BLaER1 treated with 17β-estradiol and CSF1 and Interleukin-3, amounts not matched to agents 10 nM and 100 nM (cell line): ENCODE results near the gene ARL4D.

ENCODE experiments used
- H3K27ac ChIP-seq, 11 experiments: shearing (Covaris generic); formaldehyde crosslinking; 2 replicates each; pipeline ENCODE4 v1.8.1; 2022
- H3K27me3 ChIP-seq, 11 experiments: shearing (Covaris generic); formaldehyde crosslinking; 2 replicates each; pipeline ENCODE4 v1.8.1; 2022
- H3K36me3 ChIP-seq, 11 experiments: shearing (Covaris generic); formaldehyde crosslinking; 2 replicates each; pipeline ENCODE4 v1.8.1; 2022
- H3K4me1 ChIP-seq, 10 experiments: shearing (Covaris generic); formaldehyde crosslinking; 2 replicates each; pipeline ENCODE4 v1.8.1; 2022
- H3K4me2 ChIP-seq, 11 experiments: shearing (Covaris generic); formaldehyde crosslinking; 2 replicates each; pipeline ENCODE4 v1.8.1; 2022
- H3K4me3 ChIP-seq, 10 experiments: shearing (Covaris generic); formaldehyde crosslinking; 2 replicates each; pipeline ENCODE4 v1.8.1; 2022
- H3K9ac ChIP-seq, 11 experiments: shearing (Covaris generic); formaldehyde crosslinking; 2 replicates each; pipeline ENCODE4 v1.8.1; 2022
- H3K9me3 ChIP-seq, 11 experiments: shearing (Covaris generic); formaldehyde crosslinking; replicated peaks in 1 of 11; 2 replicates each; pipeline ENCODE4 v1.8.1; 2022
- H4K20me1 ChIP-seq, 11 experiments: shearing (Covaris generic); formaldehyde crosslinking; 2 replicates each; pipeline ENCODE4 v1.8.1; 2022
- Cebpa-rat ChIP-seq, 11 experiments: shearing (Covaris generic); IDR thresholded peaks; 2 replicates each; pipeline ENCODE4 v1.8.1; 2022

Gene ARL4D

GRCh38 chr17:43439041-43439440, 40.2 kb downstream of the ARL4D start:
- Histone ChIP-seq H3K27ac (no peak overlapping the region), H3K27me3 (no peaks in the 10 kb centered on the region), H3K4me1 (peaks cover 0 to 6% (median 0%) of the 10 kb centered on the region in 10 experiments; a peak in 2 of 20 replicates), H4K20me1 (no peaks in the 10 kb centered on the region), H3K9ac (no peak overlapping the region), H3K4me2 (no peak overlapping the region), H3K9me3 (no peaks in the 10 kb centered on the region), H3K36me3 (no peaks in the 10 kb centered on the region), H3K4me3 (no peak overlapping the region)
- TF ChIP-seq Cebpa-rat (IDR thresholded peaks at IDR 0.05), result no peak

DNA sequence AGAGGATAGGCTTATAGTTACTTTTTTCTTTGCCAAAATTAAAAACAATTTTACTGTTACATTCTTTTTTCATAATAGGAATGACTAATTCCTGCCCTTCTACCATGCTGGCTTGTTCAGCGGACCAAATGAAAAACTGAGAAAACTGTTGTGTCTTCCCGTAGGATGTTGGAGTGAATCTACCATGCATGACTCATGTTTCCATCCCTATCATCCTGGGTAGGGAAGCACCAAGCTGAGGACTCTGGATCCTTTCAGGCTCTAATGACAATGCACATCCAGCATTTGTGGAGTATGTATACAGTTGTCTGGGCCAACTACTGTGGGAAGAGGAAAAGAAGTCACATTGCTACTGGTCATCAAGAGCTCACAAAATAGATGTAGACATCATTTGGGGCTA, 43.9 kb downstream of the ARL4D start:
- Histone ChIP-seq H3K9ac (no peak overlapping the region), H3K4me3 (no peak overlapping the region), H3K4me1 (peaks cover 0 to 6% (median 0%) of the 10 kb centered on the region in 10 experiments; a peak in 2 of 20 replicates), H3K27ac (no peak overlapping the region), H3K36me3 (no peaks in the 10 kb centered on the region), H3K4me2 (no peak overlapping the region), H4K20me1 (no peaks in the 10 kb centered on the region), H3K9me3 (0 out of 22 replicates have a peak, but pooled peaks cover 0 to 4% (median 0%) of the 10 kb centered on the region in 11 experiments), H3K27me3 (no peaks in the 10 kb centered on the region)
- no peak for TF ChIP-seq Cebpa-rat (IDR thresholded peaks at IDR 0.05)

GRCh38 chr17:43443381-43443780, 44.6 kb downstream of the ARL4D start:
- Histone ChIP-seq H4K20me1 (no peaks in the 10 kb centered on the region), H3K27ac (no peak overlapping the region), H3K4me3 (no peak overlapping the region), H3K9ac (no peak overlapping the region), H3K36me3 (no peaks in the 10 kb centered on the region), H3K27me3 (no peaks in the 10 kb centered on the region), H3K4me2 (no peak overlapping the region), H3K9me3 (0 out of 22 replicates have a peak, but pooled peaks cover 0 to 4% (median 0%) of the 10 kb centered on the region in 11 experiments), H3K4me1 (peaks cover 0 to 6% (median 0%) of the 10 kb centered on the region in 10 experiments; a peak in 2 of 20 replicates)
- no peak for TF ChIP-seq Cebpa-rat (IDR thresholded peaks at IDR 0.05)

DNA sequence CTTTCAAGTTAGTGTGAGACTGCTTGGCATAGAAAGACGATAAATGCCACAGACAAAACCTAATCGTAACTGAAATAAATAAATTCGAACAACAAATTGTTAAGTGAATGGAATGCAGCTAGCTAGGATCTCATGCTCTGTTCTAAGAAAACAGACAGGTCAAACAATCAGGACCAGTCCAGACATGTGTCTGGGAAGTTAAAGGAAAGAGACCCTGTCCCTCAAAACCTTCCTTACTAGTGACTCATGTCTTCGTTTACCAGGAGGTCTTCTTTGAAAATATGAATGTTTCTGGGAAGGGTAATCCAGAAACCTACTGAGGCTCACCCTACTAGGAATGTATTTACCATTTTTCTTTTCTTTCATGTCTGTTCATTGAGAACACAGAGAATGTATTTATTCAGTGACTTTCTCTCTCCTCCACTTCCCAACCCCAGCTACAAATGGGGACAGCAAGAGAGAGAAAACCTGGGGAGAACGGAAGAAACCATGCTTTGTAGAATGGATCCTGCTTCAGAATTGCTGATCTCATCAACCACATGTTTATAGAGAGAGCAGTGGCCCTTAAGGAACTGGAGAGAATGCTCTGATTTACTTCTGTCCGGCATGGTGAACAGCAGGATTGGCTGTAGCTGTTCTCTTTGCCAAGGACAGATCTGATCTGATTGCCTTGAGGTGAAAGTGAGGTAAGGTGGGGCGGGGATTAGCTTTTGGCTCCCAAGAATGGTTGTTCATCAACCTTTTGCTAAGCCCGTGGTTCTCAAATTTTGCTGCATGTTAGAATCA, 45.6 kb downstream of the ARL4D start:
- no peak for TF ChIP-seq Cebpa-rat (IDR thresholded peaks at IDR 0.05)
- no peak overlapping the region for H3K9ac ChIP-seq
- H3K4me2 ChIP-seq, result no peak overlapping the region
- H3K4me3 ChIP-seq, result no peak overlapping the region
- no peaks in the 10 kb centered on the region for H3K4me1 ChIP-seq
- no peak overlapping the region for H3K27ac ChIP-seq
- no peaks in the 10 kb centered on the region for H4K20me1 ChIP-seq
- H3K27me3 ChIP-seq, result no peaks in the 10 kb centered on the region
- 0 out of 22 replicates have a peak, but pooled peaks cover 0 to 4% (median 0%) of the 10 kb centered on the region in 11 experiments for H3K9me3 ChIP-seq
- no peaks in the 10 kb centered on the region for H3K36me3 ChIP-seq

DNA sequence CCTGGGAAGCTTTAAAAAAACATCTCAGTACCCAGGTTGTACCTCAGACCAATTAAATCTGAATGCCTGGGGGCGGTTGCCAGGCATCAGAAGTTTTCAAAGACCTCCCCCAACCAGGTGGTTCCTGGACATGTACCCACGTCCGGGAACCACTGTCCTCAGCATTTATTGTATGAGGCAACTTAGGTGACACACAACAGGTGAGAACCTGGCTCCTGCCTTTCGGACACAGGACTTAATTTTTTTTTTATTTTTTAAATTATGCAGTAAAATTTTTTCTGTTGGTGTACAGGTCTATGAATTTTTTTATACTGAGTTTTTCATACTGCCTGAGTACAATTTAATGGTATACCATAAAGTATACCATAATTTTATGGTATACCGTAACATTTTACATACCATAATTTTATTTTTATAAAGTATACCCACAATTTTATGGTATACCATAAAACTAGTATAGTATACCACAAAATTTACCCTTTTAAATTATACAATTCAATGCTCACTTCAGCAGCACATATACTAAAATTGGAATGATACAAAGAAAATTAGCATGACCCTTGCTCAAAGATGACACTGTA, 46.3 kb downstream of the ARL4D start:
- Histone ChIP-seq H3K9ac (no peak overlapping the region), H3K4me2 (no peak overlapping the region), H3K36me3 (no peaks in the 10 kb centered on the region), H3K9me3 (0 out of 22 replicates have a peak, but pooled peaks cover 0 to 4% (median 0%) of the 10 kb centered on the region in 11 experiments), H3K27me3 (no peaks in the 10 kb centered on the region), H3K27ac (no peak overlapping the region), H3K4me1 (no peaks in the 10 kb centered on the region), H4K20me1 (no peaks in the 10 kb centered on the region), H3K4me3 (no peak overlapping the region)
- TF ChIP-seq Cebpa-rat (IDR thresholded peaks at IDR 0.05), result no peak

DNA sequence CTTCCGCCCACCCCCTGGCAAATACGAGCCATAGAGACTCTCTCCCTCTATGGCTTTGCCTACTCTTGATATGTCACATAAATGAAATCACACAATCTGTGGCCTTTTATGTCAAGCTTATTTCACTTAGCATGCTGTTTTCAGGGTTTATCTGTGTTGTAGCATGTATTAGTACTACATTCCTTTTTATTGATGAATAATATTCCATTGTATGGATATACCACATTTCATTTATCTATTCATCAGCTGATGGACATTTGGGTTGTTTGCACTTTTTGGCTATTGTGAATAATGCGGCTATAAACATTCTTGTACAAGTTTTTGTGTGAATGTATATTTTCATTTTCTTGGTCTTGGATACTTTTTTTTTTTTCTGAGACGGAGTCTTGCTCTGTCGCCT, 48.0 kb downstream of the ARL4D start:
- no peak overlapping the region for H3K9ac ChIP-seq
- H3K4me3 ChIP-seq, result no peak overlapping the region
- H3K36me3 ChIP-seq, result no peaks in the 10 kb centered on the region
- H3K9me3 ChIP-seq, result peaks cover 0 to 14% (median 4%) of the 10 kb centered on the region in 11 experiments; a peak in 10 of 22 replicates
- H4K20me1 ChIP-seq, result no peaks in the 10 kb centered on the region
- H3K4me2 ChIP-seq, result no peak overlapping the region
- H3K27me3 ChIP-seq, result no peaks in the 10 kb centered on the region
- no peak for TF ChIP-seq Cebpa-rat (IDR thresholded peaks at IDR 0.05)
- H3K27ac ChIP-seq, result no peak overlapping the region
- H3K4me1 ChIP-seq, result no peaks in the 10 kb centered on the region

- no peak overlapping the region for H3K4me3 ChIP-seq
- no peaks in the 10 kb centered on the region for H3K36me3 ChIP-seq
- H3K4me1 ChIP-seq, result no peaks in the 10 kb centered on the region
- no peak overlapping the region for H3K4me2 ChIP-seq
- no peak for TF ChIP-seq Cebpa-rat (IDR thresholded peaks at IDR 0.05)
- H4K20me1 ChIP-seq, result no peaks in the 10 kb centered on the region
- no peak overlapping the region for H3K27ac ChIP-seq
- H3K27me3 ChIP-seq, result no peaks in the 10 kb centered on the region
- H3K9me3 ChIP-seq, result peaks cover 0 to 17% (median 5%) of the 10 kb centered on the region in 11 experiments; a peak in 10 of 22 replicates
- H3K9ac ChIP-seq, result no peak overlapping the region
These were observed 50.1 kb downstream of the ARL4D start for GRCh38 chr17:43448720-43449469.

DNA sequence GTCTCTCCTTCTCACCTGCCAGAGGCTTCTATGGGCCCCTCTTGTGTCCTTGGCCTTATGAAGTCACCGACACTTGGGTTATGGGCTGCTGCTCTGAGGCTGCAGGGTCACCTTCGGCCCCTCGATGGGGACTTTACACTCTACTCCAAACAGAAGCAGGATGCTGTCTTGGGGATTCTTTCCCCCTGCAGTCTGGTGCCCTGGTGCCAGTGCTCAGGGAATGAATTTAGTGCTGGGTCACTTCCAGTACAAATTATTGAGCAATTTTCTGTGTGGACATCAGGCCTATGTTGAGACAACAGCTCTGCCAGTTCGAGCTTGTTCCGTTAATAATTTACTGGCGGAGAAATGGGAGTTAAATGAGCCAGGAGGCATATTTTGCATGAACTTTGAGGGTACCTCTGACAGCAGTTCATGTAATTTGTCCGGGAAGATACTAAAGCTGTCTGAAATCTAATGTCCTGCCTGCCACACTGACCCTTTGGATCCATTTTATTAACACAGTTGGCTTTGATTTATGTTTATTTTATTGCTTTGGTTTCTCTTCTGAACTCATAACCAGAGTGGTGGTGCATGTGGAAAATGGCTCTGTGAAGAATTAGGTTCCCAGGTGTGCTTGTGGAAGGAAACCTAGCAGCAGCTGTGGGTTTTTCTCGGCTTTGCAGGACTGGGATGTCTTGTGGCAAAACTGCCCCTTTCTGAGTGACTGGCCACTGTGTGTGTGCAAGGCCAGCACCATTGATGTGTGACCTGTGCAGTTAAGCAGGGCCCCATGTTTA, 50.9 kb downstream of the ARL4D start:
- Histone ChIP-seq H3K4me2 (no peak overlapping the region), H4K20me1 (no peaks in the 10 kb centered on the region), H3K4me3 (no peak overlapping the region), H3K9ac (no peak overlapping the region), H3K27me3 (no peaks in the 10 kb centered on the region), H3K9me3 (peaks cover 0 to 17% (median 5%) of the 10 kb centered on the region in 11 experiments; a peak in 10 of 22 replicates), H3K27ac (no peak overlapping the region), H3K36me3 (no peaks in the 10 kb centered on the region), H3K4me1 (no peaks in the 10 kb centered on the region)
- TF ChIP-seq Cebpa-rat (IDR thresholded peaks at IDR 0.05), result no peak
